Testis (tissue), 2 donors: ENCODE data around the gene AKAP10.

Source experiments
- POLR2A ChIP-seq: fragments of 450-650 bp; IDR thresholded peaks from one replicate; pipeline ENCODE4 v1.6.1; 2017; ENCODE audit warnings: antibody characterized with exemption, mild to moderate bottlenecking, moderate library complexity
- TF ChIP-seq, protein P1 (sequence below), 3 experiments: fragments of 450-650 bp in 2 of 3; fragments of 200-600 bp in 1 of 3; sonication (generic) in 1 of 3; IDR thresholded peaks; one replicate each; pipeline ENCODE4 v1.5.1; 2016 to 2019; ENCODE audit warnings: antibody characterized with exemption in 3 of 3, mild to moderate bottlenecking in 2 of 3, moderate library complexity in 1 of 3

DNA sequence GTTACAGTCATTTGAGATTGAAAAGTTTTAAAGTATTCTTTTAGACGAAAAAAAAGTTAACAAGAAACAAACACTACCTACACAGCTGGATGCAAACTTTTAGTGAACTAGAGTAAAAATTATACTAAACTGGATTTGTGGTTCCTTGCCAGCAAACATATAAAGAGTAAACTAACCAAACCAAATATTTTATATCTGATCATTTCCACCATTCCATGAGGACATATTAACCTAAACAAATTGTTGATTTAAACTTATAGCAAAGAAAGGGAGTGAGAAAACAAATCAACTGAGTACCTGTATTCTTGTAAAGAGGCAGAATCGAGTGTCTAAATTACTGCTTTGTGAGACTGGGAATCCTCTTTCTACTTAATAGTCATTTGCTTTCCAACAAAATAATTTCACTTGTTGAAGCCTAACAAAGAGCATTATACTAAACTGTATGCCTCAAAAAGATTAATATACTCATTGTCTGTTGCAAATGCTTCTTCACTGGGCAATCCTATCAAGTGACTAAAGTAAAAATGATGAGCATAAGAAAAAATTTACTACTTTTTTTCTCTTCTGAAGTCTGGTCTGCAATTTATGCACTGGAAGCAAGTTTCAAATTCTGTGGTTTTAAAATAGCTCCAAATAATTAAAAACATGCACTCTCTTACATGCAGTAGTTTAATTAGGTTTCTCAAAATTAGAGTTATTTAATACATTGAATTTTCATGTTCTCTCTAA is 37.5 kb downstream of the AKAP10 start:
- TF ChIP-seq, protein P1, sequence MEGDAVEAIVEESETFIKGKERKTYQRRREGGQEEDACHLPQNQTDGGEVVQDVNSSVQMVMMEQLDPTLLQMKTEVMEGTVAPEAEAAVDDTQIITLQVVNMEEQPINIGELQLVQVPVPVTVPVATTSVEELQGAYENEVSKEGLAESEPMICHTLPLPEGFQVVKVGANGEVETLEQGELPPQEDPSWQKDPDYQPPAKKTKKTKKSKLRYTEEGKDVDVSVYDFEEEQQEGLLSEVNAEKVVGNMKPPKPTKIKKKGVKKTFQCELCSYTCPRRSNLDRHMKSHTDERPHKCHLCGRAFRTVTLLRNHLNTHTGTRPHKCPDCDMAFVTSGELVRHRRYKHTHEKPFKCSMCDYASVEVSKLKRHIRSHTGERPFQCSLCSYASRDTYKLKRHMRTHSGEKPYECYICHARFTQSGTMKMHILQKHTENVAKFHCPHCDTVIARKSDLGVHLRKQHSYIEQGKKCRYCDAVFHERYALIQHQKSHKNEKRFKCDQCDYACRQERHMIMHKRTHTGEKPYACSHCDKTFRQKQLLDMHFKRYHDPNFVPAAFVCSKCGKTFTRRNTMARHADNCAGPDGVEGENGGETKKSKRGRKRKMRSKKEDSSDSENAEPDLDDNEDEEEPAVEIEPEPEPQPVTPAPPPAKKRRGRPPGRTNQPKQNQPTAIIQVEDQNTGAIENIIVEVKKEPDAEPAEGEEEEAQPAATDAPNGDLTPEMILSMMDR (IDR thresholded peaks at IDR 0.05), result no peak
- no peak for TF ChIP-seq POLR2A
